Neural cell (in vitro differentiated cells): ENCODE results near the gene PTBP2. TPM values are rescaled to one million over a fixed set of nuclear protein-coding genes. Genes with fewer than 3 reads are reported as not detected.

Source experiments
- H2AFZ ChIP-seq: fragments of 200-600, 300-800 bp; sonication (generic), shearing (Covaris generic); 2 replicates; pipeline ENCODE4 v1.6.0; 2014; ENCODE audit warnings: low read depth, mild to moderate bottlenecking, antibody characterized with exemption, low read length, moderate library complexity
- H3F3A ChIP-seq: fragments of 200-600 bp; shearing (Covaris generic); 2 replicates; pipeline ENCODE4 v1.6.1; 2016; ENCODE audit warnings: mild to moderate bottlenecking, moderate library complexity, mixed read lengths, antibody characterized with exemption, low read length; ENCODE audit not compliant: insufficient read depth, poor library complexity, severe bottlenecking
- H3K27ac ChIP-seq: fragments of 200-600, 300-800 bp; sonication (generic), shearing (Covaris generic); 2 replicates; pipeline ENCODE4 v1.5.1; 2014; ENCODE audit warnings: mild to moderate bottlenecking, low read length, moderate library complexity
- H3K27me3 ChIP-seq: fragments of 300-800, 200-600 bp; sonication (generic), shearing (Covaris generic); 2 replicates; pipeline ENCODE4 v1.6.0; 2014; ENCODE audit warnings: mild to moderate bottlenecking, low read depth, low read length, moderate library complexity; ENCODE audit not compliant: insufficient read depth
- H3K36me3 ChIP-seq: fragments of 300-800, 200-600 bp; sonication (generic), shearing (Covaris generic); 2 replicates; pipeline ENCODE4 v1.5.1; 2014; ENCODE audit warnings: mild to moderate bottlenecking, antibody characterized with exemption, low read length, moderate library complexity; ENCODE audit not compliant: insufficient read depth
- H3K4me2 ChIP-seq: fragments of 300-800, 200-600 bp; sonication (generic), shearing (Covaris generic); 2 replicates; pipeline ENCODE4 v1.6.0; 2014; ENCODE audit warnings: mild to moderate bottlenecking, low read length
- H3K4me3 ChIP-seq: fragments of 300-800, 200-600 bp; sonication (generic), shearing (Covaris generic); 2 replicates; pipeline ENCODE4 v1.5.1; 2014; ENCODE audit warnings: mild to moderate bottlenecking, low read length, moderate library complexity
- H3K79me2 ChIP-seq: fragments of 200-600 bp; shearing (Covaris generic); replicated peaks from 2 replicates; pipeline ENCODE4 v1.6.0; 2014; ENCODE audit warnings: mild to moderate bottlenecking, low read length, moderate library complexity; ENCODE audit not compliant: insufficient read depth
- H3K9ac ChIP-seq: fragments of 300-800, 200-600 bp; sonication (generic), shearing (Covaris generic); 2 replicates; pipeline ENCODE4 v1.6.1; 2016; ENCODE audit warnings: mild to moderate bottlenecking, low read length, mixed read lengths
- H3K9me2 ChIP-seq: fragments of 200-600 bp; shearing (Covaris generic); 2 replicates; pipeline ENCODE4 v1.6.1; 2016; ENCODE audit warnings: mild to moderate bottlenecking, low read length, mixed read lengths; ENCODE audit not compliant: insufficient read depth
- H3K9me3 ChIP-seq: fragments of 200-600, 300-800 bp; sonication (generic), shearing (Covaris generic); 2 replicates; pipeline ENCODE4 v1.6.1; 2016; ENCODE audit warnings: mild to moderate bottlenecking, mixed run types, low read length, moderate library complexity, mixed read lengths
- H4K20me1 ChIP-seq: fragments of 200-600 bp; shearing (Covaris generic); 2 replicates; pipeline ENCODE4 v1.6.1; 2016; ENCODE audit warnings: mild to moderate bottlenecking, mixed run types; ENCODE audit not compliant: insufficient read depth
- CTCF ChIP-seq: fragments of 450-650 bp; IDR thresholded peaks from 2 replicates; pipeline ENCODE4 v1.5.1; 2014; ENCODE audit warnings: antibody characterized with exemption, mild to moderate bottlenecking, moderate library complexity; ENCODE audit not compliant: poor library complexity, severe bottlenecking
- EP300 ChIP-seq: fragments of 450-650 bp; conservative IDR thresholded peaks from 2 replicates; pipeline ENCODE4 v1.6.1; 2014; ENCODE audit warnings: antibody characterized with exemption, mild to moderate bottlenecking, moderate library complexity; ENCODE audit not compliant: poor library complexity, severe bottlenecking
- EZH2 ChIP-seq: fragments of 200-600, 300-800 bp; shearing (Covaris generic), sonication (generic); IDR thresholded peaks from 2 replicates; pipeline ENCODE4 v1.6.1; 2014; ENCODE audit warnings: antibody characterized with exemption, low read length, borderline replicate concordance, mild to moderate bottlenecking; ENCODE audit not compliant: insufficient read depth, poor library complexity, severe bottlenecking
- MXI1 ChIP-seq: fragments of 450-650 bp; conservative IDR thresholded peaks from 2 replicates; pipeline ENCODE4 v1.6.1; 2014; ENCODE audit warnings: antibody characterized with exemption, mild to moderate bottlenecking; ENCODE audit not compliant: poor library complexity, severe bottlenecking
- POLR2AphosphoS5 ChIP-seq: IDR thresholded peaks from 2 replicates; pipeline ENCODE4 v1.6.1; 2012
- RAD21 ChIP-seq: fragments of 450-650 bp; conservative IDR thresholded peaks from 2 replicates; pipeline ENCODE4 v1.6.1; 2014; ENCODE audit warnings: antibody characterized with exemption, mild to moderate bottlenecking, moderate library complexity
- SMC3 ChIP-seq: fragments of 450-650 bp; conservative IDR thresholded peaks from 2 replicates; pipeline ENCODE4 v1.6.1; 2014; ENCODE audit warnings: antibody characterized with exemption, mild to moderate bottlenecking, moderate library complexity; ENCODE audit not compliant: poor library complexity
- TAF1 ChIP-seq: IDR thresholded peaks from 2 replicates; pipeline ENCODE4 v1.6.1; 2012; ENCODE audit warnings: low read depth
- polyA plus RNA-seq: library from polyadenylated mRNA; depleted of rRNA; stranded (reverse); fragments of >200 nt; gene quantifications from 2 replicates; pipeline ENCODE4 v1.2.3, GENCODE V29; 2014
- TF ChIP-seq, protein P1 (sequence below): IDR thresholded peaks from 2 replicates; pipeline ENCODE4 v1.6.1; 2012; ENCODE audit warnings: borderline replicate concordance

PTBP2 gene
- polyA plus RNA-seq, 1 donor from 2014 or later: 319 TPM

DNA sequence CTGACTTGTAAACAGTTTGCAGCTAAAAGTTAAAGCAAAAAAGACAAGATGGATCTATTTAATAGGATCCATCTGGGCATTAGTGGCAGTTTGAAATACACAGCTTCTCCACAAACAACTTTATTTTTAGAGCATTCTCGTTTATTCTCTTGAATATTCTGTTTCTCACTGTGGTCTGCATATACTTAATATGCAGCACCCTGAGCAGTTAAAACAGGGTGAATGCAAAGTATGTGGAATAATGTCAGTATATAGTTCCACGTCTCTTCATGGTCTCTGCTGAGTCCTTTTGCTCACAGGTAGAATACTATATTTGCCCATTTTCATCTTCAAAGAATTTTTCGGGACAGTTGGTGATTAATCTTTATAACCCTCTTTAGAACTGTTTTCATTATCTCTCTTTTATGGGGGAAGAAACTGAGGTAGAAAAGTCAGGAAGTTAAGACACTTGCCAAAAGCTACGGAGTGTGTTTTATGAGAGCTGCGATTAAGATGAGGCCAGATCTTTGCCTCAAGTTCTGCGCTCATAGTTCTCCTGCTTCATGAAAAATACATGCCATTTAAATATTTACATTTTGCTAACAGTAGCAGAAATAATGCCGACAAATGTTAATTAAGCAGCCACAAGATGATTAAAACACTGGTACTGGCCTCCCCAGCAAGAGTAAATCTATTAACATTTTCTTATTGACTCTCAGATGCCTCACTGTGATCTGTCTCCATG lies 115.6 kb downstream of the PTBP2 start:
- Histone ChIP-seq H4K20me1 (no peaks in the 10 kb centered on the region), H3K79me2 (no peaks in the 10 kb centered on the region), H3K27me3 (no peaks in the 10 kb centered on the region), H2AFZ (no peak overlapping the region), H3K27ac (no peak overlapping the region), H3K9me2 (no peaks in the 10 kb centered on the region), H3K4me3 (no peak overlapping the region), H3K9me3 (no peaks in the 10 kb centered on the region), H3K4me2 (no peak overlapping the region), H3K36me3 (no peaks in the 10 kb centered on the region), H3K9ac (no peak overlapping the region), H3F3A (no peaks in the 10 kb centered on the region)
- TF ChIP-seq RAD21 (no peak), MXI1 (no peak), TAF1 (no peak), EP300 (no peak), CTCF (no peak), EZH2 (no peak), POLR2AphosphoS5 (no peak), SMC3 (no peak)
- TF ChIP-seq, protein P1, sequence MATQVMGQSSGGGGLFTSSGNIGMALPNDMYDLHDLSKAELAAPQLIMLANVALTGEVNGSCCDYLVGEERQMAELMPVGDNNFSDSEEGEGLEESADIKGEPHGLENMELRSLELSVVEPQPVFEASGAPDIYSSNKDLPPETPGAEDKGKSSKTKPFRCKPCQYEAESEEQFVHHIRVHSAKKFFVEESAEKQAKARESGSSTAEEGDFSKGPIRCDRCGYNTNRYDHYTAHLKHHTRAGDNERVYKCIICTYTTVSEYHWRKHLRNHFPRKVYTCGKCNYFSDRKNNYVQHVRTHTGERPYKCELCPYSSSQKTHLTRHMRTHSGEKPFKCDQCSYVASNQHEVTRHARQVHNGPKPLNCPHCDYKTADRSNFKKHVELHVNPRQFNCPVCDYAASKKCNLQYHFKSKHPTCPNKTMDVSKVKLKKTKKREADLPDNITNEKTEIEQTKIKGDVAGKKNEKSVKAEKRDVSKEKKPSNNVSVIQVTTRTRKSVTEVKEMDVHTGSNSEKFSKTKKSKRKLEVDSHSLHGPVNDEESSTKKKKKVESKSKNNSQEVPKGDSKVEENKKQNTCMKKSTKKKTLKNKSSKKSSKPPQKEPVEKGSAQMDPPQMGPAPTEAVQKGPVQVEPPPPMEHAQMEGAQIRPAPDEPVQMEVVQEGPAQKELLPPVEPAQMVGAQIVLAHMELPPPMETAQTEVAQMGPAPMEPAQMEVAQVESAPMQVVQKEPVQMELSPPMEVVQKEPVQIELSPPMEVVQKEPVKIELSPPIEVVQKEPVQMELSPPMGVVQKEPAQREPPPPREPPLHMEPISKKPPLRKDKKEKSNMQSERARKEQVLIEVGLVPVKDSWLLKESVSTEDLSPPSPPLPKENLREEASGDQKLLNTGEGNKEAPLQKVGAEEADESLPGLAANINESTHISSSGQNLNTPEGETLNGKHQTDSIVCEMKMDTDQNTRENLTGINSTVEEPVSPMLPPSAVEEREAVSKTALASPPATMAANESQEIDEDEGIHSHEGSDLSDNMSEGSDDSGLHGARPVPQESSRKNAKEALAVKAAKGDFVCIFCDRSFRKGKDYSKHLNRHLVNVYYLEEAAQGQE: no peak

- no peak overlapping the region for H3K9ac ChIP-seq
Measured at GRCh38 chr1:96837781-96838216, 116.2 kb downstream of the PTBP2 start.

More at GRCh38 chr1:96837781-96838216, 116.2 kb downstream of the PTBP2 start:
- TF ChIP-seq RAD21 (no peak), POLR2AphosphoS5 (no peak), EZH2 (no peak), EP300 (no peak), TAF1 (no peak), SMC3 (no peak), CTCF (no peak), MXI1 (no peak)
- TF ChIP-seq, protein P1: no peak
- H3K79me2 ChIP-seq: no peaks in the 10 kb centered on the region
- H3K27ac ChIP-seq: no peak overlapping the region
- H2AFZ ChIP-seq: no peak overlapping the region
- H3K27me3 ChIP-seq: no peaks in the 10 kb centered on the region
- no peaks in the 10 kb centered on the region for H4K20me1 ChIP-seq
- H3K4me3 ChIP-seq: no peak overlapping the region
- no peaks in the 10 kb centered on the region for H3K36me3 ChIP-seq
- no peaks in the 10 kb centered on the region for H3F3A ChIP-seq
- no peaks in the 10 kb centered on the region for H3K9me3 ChIP-seq
- no peaks in the 10 kb centered on the region for H3K9me2 ChIP-seq
- no peak overlapping the region for H3K4me2 ChIP-seq
